ENCODE data around the gene FAM107B.

DNA sequence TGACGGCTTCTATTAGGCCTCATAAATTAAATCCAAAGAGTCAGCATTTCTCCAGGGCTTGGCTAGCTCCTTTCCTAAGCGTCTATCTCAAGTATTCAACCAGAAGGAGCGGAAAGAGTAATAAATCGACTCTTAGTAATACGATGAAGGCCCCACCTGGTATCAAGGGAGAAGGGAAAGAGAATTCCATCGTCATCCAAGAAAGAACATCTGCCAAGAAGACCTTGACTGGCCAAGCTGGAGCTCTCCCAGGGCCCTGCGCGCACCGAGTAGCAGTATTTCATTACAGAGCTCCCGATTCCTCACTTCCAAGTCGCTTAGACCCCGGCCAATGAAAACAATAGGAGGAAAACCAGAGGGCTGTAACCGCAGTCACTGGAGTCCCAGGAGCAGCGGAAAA is 266.0 kb downstream of the FAM107B start:
- TF ChIP-seq EZH2 (IDR thresholded peaks at IDR 0.05; ENCODE audit: insufficient read depth, poor library complexity, severe bottlenecking), result no peak
- no peak for TF ChIP-seq EZH2phosphoT487 (IDR thresholded peaks at IDR 0.05; ENCODE audit: insufficient read depth, low read depth)

All from GM23248 (cell line).